Measurements from ENCODE around the gene CXCR6.

- TF ChIP-seq SIN3A (conservative IDR thresholded peaks at IDR 0.05 in 1 of 2, IDR thresholded peaks at IDR 0.05 in 1 of 2; ENCODE audit: low read depth in 1 of 2, low read length in 2 of 2) (no peak), POLR2A (IDR thresholded peaks at IDR 0.05; ENCODE audit: control extremely low read depth in 1 of 2, low read depth in 2 of 2, low read length in 2 of 2) (no peak), CTCF (IDR thresholded peaks at IDR 0.05; ENCODE audit: control extremely low read depth in 1 of 3, insufficient read depth in 1 of 3, low read depth in 1 of 3, low read length in 3 of 3) (no peak), KDM5A (IDR thresholded peaks at IDR 0.05; ENCODE audit: low read length) (no peak), RAD21 (IDR thresholded peaks at IDR 0.05 in 1 of 2, conservative IDR thresholded peaks at IDR 0.05 in 1 of 2; ENCODE audit: low read depth in 2 of 2, low read length in 2 of 2) (no peak), POLR2AphosphoS5 (IDR thresholded peaks at IDR 0.05; ENCODE audit: low read depth, low read length) (no peak), YY1 (IDR thresholded peaks at IDR 0.05; ENCODE audit: low read depth, low read length) (no peak), HDAC6 (IDR thresholded peaks at IDR 0.05; ENCODE audit: low read depth, low read length) (no peak), ATF3 (IDR thresholded peaks at IDR 0.05; ENCODE audit: insufficient read depth, low read depth, low read length) (no peak)
These were observed 5.6 kb downstream of the CXCR6 start for GRCh38 chr3:45948881-45949280.
